HepG2 (cell line): ENCODE results near the gene ZNF677. TPM values are rescaled to one million over a fixed set of nuclear protein-coding genes. Genes with fewer than 3 reads are reported as not detected.
A peak's percentile ranks its signal among the peaks of the same experiment; 100 is the strongest.
"Not testable (repeated sequence)": the region's sequence is repeated elsewhere in the genome, so short reads cannot be mapped to it uniquely, and the experiment has no call there.

ENCODE experiments used
- ATAC-seq: fragments of 200-7000 bp; cut with Tn5 transposase; 3 replicates; pipeline ENCODE4 v1.9.1; 2020; ENCODE audit warnings: mild to moderate bottlenecking, moderate library complexity
- BruUV-seq: library from RNA; stranded (reverse); fragments of 400-500 nt; replicated peaks from 2 replicates; lab custom pipeline; 2021; lab: Mats Ljungman, UMichigan
- CTCF ChIA-PET: fragments of 300-600 bp; formaldehyde crosslinking; extraction: SDS; loops from one replicate; lab custom pipeline; 2021; ENCODE audit warnings: low total read pairs, inconsistent platforms, low intra/inter-chr PET ratio; lab: Yijun Ruan, JAX
- POLR2A ChIA-PET: fragments of 350-600 bp; sonication (Branson Sonifier 250); formaldehyde crosslinking; loops from one replicate; lab custom pipeline; 2020; ENCODE audit warnings: antibody characterized with exemption, inconsistent platforms; lab: Yijun Ruan, JAX
- DNase-seq: peaks from one replicate; pipeline ENCODE4 v3.0.0-alpha.2; 2015; ENCODE audit warnings: low spot score
- FAIRE-seq: peaks from 3 replicates; lab custom pipeline; 2011; peaks lifted over from hg19 to GRCh38; lab: Jason Lieb, UNC
- H2AFZ ChIP-seq: one replicate; pipeline ENCODE4 v1.6.1; 2011; ENCODE audit warnings: low read length, inconsistent platforms
- H3K27ac ChIP-seq: fragments of 300-600 bp; 3 replicates; pipeline ENCODE4 v1.8.0; 2011; ENCODE audit warnings: mixed run types, mild to moderate bottlenecking, mixed read lengths, low read length, inconsistent platforms; ENCODE audit not compliant: insufficient read depth; ENCODE audit errors: extremely low read length
- H3K27me3 ChIP-seq, 2 experiments: fragments of 200-600 bp in 1 of 2; 2 replicates in 1 of 2; 3 replicates in 1 of 2; pipeline versions ENCODE4 v1.6.0 to v1.8.0; 2011; ENCODE audit warnings: low read length in 2 of 2, mild to moderate bottlenecking in 2 of 2, moderate library complexity in 2 of 2, inconsistent platforms in 1 of 2; ENCODE audit not compliant: insufficient read depth in 2 of 2, control insufficient read depth in 1 of 2
- H3K36me3 ChIP-seq, 2 experiments: fragments of 200-600 bp in 1 of 2; replicated peaks in 1 of 2; 2 replicates in 1 of 2; 3 replicates in 1 of 2; pipeline versions ENCODE4 v1.5.1 to v1.8.0; 2011; ENCODE audit warnings: low read length in 2 of 2, inconsistent platforms in 1 of 2; ENCODE audit not compliant: insufficient read depth in 2 of 2, control insufficient read depth in 1 of 2
- H3K4me1 ChIP-seq: 2 replicates; pipeline ENCODE4 v1.5.1; 2012; ENCODE audit warnings: low read length, inconsistent platforms; ENCODE audit not compliant: insufficient read depth
- H3K4me2 ChIP-seq: 2 replicates; pipeline ENCODE4 v1.6.0; 2011; ENCODE audit warnings: low read depth, low read length, inconsistent platforms
- H3K4me3 ChIP-seq, 3 experiments: fragments of 200-600 bp in 1 of 3; sonication (generic), shearing (Covaris generic) in 1 of 3; replicated peaks in 1 of 3; 2 replicates each; pipeline ENCODE4 v1.5.1; 2011 to 2016; ENCODE audit warnings: low read length in 3 of 3, inconsistent platforms in 2 of 3, low read depth in 2 of 3, mild to moderate bottlenecking in 2 of 3, control low read depth in 1 of 3, mixed read lengths in 1 of 3; ENCODE audit not compliant: insufficient read depth in 1 of 3
- H3K79me2 ChIP-seq: one replicate; pipeline ENCODE4 v1.6.1; 2011; ENCODE audit warnings: low read length, inconsistent platforms; ENCODE audit not compliant: insufficient read depth
- H3K9ac ChIP-seq: 2 replicates; pipeline ENCODE4 v1.6.0; 2011; ENCODE audit warnings: mild to moderate bottlenecking, low read depth, low read length, inconsistent platforms; ENCODE audit not compliant: insufficient read depth
- H3K9me3 ChIP-seq: 2 replicates; pipeline ENCODE4 v1.5.1; 2012; ENCODE audit warnings: mild to moderate bottlenecking, low read length
- H4K20me1 ChIP-seq: 2 replicates; pipeline ENCODE4 v1.6.0; 2011; ENCODE audit warnings: inconsistent platforms, mild to moderate bottlenecking, low read length, moderate library complexity; ENCODE audit not compliant: insufficient read depth
- ATF7 ChIP-seq, 2 experiments: fragments of 450-650 bp in 1 of 2; sonication (generic) in 1 of 2; formaldehyde crosslinking in 1 of 2; IDR thresholded peaks; 2 replicates each; pipeline versions ENCODE4 v1.4.0 to v1.6.1; 2016 to 2020; ENCODE audit warnings: antibody characterized with exemption in 1 of 2, mild to moderate bottlenecking in 1 of 2, missing genetic modification reagents in 1 of 2
- CREB1 ChIP-seq, 2 experiments: fragments of 450-650 bp in 1 of 2; IDR thresholded peaks; 2 replicates each; pipeline ENCODE4 v1.6.1; 2016 to 2017; ENCODE audit warnings: control low read depth in 1 of 2, mild to moderate bottlenecking in 1 of 2, missing compliant biosample characterization in 1 of 2, missing genetic modification characterization in 1 of 2
- HCFC1 ChIP-seq: fragments of 150-350 bp; IDR thresholded peaks from 2 replicates; pipeline ENCODE4 v1.6.1; 2014; ENCODE audit warnings: low read depth, low read length
- KLF16 ChIP-seq, 2 experiments: sonication (generic) in 1 of 2; formaldehyde crosslinking in 1 of 2; IDR thresholded peaks; 2 replicates each; pipeline versions ENCODE4 v1.6.1 to v1.8.0; 2016 to 2023; ENCODE audit warnings: missing genetic modification reagents in 2 of 2, missing compliant biosample characterization in 1 of 2
- PLRG1 ChIP-seq: fragments of 450-650 bp; conservative IDR thresholded peaks from 2 replicates; pipeline ENCODE4 v1.6.1; 2016
- POLR2AphosphoS2 ChIP-seq: IDR thresholded peaks from 2 replicates; pipeline ENCODE4 v1.6.1; 2011; ENCODE audit warnings: low read depth, low read length, improper control_type of control experiment
- ZSCAN21 ChIP-seq: sonication (generic); formaldehyde crosslinking; IDR thresholded peaks from 2 replicates; pipeline ENCODE4 v1.8.0; 2022; ENCODE audit warnings: mild to moderate bottlenecking, missing genetic modification reagents, moderate library complexity, borderline replicate concordance
- WGBS: methylation state at CpG from one replicate; pipeline ENCODE4 v1.1.6; 2017; ENCODE audit warnings: low lambda C conversion rate; 5-methylcytosine and 5-hydroxymethylcytosine counted together
- in situ Hi-C: cut with HindIII; loops from 2 replicates; pipeline ENCODE4 v1.10.0; 2017; ENCODE audit warnings: low pct_unique_long_range_greater_than_20kb; ENCODE audit not compliant: extremely low pct_ligation_motif_present
- intact Hi-C: fragments of 100-400 bp; cut with micrococcal nuclease; formaldehyde crosslinking; loops from one replicate; pipeline ENCODE4 v1.10.0; 2022; ENCODE audit not compliant: unreplicated experiment
- polyA plus RNA-seq, 8 experiments: library from polyadenylated mRNA; depleted of rRNA in 3 of 8; stranded (reverse) in 7 of 8; unstranded in 1 of 8; fragments of >200 nt; fragmentation: Illumina TruSeq in 4 of 8; extraction: Trizol in 4 of 8; gene quantifications; 2 replicates each; pipeline versions ENCODE4 v1.2.1 to v1.2.3, GENCODE V29; 2011 to 2016; ENCODE audit warnings: low read depth in 4 of 8, missing spikeins in 1 of 8, mixed read lengths in 1 of 8; ENCODE audit not compliant: insufficient read depth in 1 of 8
- total RNA-seq, 5 experiments: library from RNA; depleted of rRNA; stranded (reverse); fragments of >200 nt; fragmentation: Illumina TruSeq; extraction: Trizol; gene quantifications; 2 replicates each; pipeline ENCODE4 v1.2.3, GENCODE V29; 2016; ENCODE audit warnings: low read depth in 1 of 5
- TF ChIP-seq, protein P1 (sequence below): sonication (generic); formaldehyde crosslinking; IDR thresholded peaks from 2 replicates; pipeline ENCODE4 v1.9.0; 2022; ENCODE audit warnings: missing genetic modification reagents, mild to moderate bottlenecking, borderline replicate concordance

ZNF677 gene
- total and polyA plus RNA-seq, 2 of the 13 experiments (the other 11 are each of a cell fraction or from before 2014, with no cell fraction given) = not detected

- in situ Hi-C loops = no loop called here
- 77% methylated on average over 2 of the region's 2 CpGs for WGBS
- no peak overlapping the region for H3K4me2 ChIP-seq
- H4K20me1 ChIP-seq = no peaks in the 10 kb centered on the region
- intact Hi-C loops = no loop called here
- no peak overlapping the region for H3K9ac ChIP-seq
- ChIA-PET POLR2A (no interaction called here), CTCF (no interaction called here)
- no TSS peak for BruUV-seq
- peaks cover 32% of the 10 kb centered on the region for H3K9me3 ChIP-seq
- DNase-seq (no peak), FAIRE-seq (no peak), ATAC-seq (no peak)
- H3K4me3 ChIP-seq = no peak overlapping the region
- H3K27ac ChIP-seq = no peak overlapping the region
- no peaks in the 10 kb centered on the region; a peak in 1 of 5 replicates for H3K27me3 ChIP-seq
- TF ChIP-seq HCFC1 (no peak), ZSCAN21 (no peak), POLR2AphosphoS2 (no peak), KLF16 (CRISPR knock-in tag; IDR thresholded peaks at IDR 0.05) (no peak)
- no peak overlapping the region for H2AFZ ChIP-seq
- no peaks in the 10 kb centered on the region for H3K4me1 ChIP-seq
- no peaks in the 10 kb centered on the region for H3K79me2 ChIP-seq
- H3K36me3 ChIP-seq = no peaks in the 10 kb centered on the region
These were observed 20.8 kb upstream of the ZNF677 start for GRCh38 chr19:53275480-53275879.

DNA sequence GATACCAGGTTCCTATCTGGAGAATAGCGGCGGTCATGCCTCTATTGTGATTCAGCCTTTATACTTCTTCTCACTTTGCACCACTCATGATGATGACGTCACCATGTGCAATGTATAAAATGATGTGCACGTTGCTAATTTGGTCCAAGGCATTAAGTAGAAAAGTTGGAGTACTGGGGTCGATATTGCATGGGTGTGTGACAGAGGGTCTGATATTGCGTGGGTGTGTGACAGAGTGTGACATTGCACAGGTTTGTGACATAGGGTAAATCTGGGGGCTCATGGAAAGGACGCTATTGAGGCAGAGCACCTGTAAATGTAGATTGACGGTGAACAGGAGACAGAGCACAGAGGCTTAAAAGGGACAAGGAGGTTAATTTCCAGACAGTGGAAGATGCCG, 17.4 kb upstream of the ZNF677 start:
- Histone ChIP-seq H3K9ac (no peak overlapping the region), H3K27me3 (no peaks in the 10 kb centered on the region; a peak in 1 of 5 replicates), H2AFZ (no peak overlapping the region), H4K20me1 (no peaks in the 10 kb centered on the region), H3K36me3 (no peaks in the 10 kb centered on the region), H3K79me2 (no peaks in the 10 kb centered on the region), H3K27ac (no peak overlapping the region), H3K4me2 (no peak overlapping the region), H3K4me1 (no peaks in the 10 kb centered on the region), H3K9me3 (peaks cover 37% of the 10 kb centered on the region), H3K4me3 (no peak overlapping the region)
- intact Hi-C loops (no loop called here), in situ Hi-C loops (no loop called here)
- ChIA-PET CTCF (no interaction called here), POLR2A (no interaction called here)
- WGBS = 30% methylated on average over 9 of the region's 9 CpGs
- no TSS peak for BruUV-seq
- TF ChIP-seq, protein P1, sequence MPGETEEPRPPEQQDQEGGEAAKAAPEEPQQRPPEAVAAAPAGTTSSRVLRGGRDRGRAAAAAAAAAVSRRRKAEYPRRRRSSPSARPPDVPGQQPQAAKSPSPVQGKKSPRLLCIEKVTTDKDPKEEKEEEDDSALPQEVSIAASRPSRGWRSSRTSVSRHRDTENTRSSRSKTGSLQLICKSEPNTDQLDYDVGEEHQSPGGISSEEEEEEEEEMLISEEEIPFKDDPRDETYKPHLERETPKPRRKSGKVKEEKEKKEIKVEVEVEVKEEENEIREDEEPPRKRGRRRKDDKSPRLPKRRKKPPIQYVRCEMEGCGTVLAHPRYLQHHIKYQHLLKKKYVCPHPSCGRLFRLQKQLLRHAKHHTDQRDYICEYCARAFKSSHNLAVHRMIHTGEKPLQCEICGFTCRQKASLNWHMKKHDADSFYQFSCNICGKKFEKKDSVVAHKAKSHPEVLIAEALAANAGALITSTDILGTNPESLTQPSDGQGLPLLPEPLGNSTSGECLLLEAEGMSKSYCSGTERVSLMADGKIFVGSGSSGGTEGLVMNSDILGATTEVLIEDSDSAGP = no peak
- peak; percentile 75; the same call in 1 of the 2 replicates for TF ChIP-seq ATF7 (IDR thresholded peaks at IDR 0.05)
- TF ChIP-seq ATF7 (CRISPR knock-in tag; IDR thresholded peaks at IDR 0.05) = no peak
- TF ChIP-seq CREB1 (IDR thresholded peaks at IDR 0.05) = peak; percentile 75; the same call in 1 of the 2 replicates
- no peak for TF ChIP-seq CREB1 (CRISPR knock-in tag; IDR thresholded peaks at IDR 0.05)
- no peak for TF ChIP-seq PLRG1
- no peak for DNase-seq
- no peak for ATAC-seq
- FAIRE-seq = no peak

DNA sequence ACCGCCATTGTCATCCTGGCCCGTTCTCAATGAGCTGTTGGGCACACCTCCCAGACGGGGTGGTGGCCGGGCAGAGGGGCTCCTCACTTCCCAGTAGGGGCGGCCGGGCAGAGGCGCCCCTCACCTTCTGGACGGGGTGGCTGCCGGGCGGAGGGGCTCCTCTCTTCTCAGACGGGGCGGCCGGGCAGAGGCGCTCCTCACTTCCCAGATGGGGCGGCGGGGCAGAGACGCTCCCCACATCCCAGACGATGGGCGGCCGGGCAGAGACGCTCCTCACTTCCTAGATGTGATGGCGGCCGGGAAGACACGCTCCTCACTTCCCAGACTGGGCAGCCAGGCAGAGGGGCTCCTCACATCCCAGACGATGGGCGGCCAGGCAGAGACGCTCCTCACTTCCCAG, 15.2 kb upstream of the ZNF677 start:
- H2AFZ ChIP-seq, intact Hi-C loops, H4K20me1 ChIP-seq, H3K4me1 ChIP-seq, H3K9ac ChIP-seq, POLR2A ChIA-PET, H3K79me2 ChIP-seq, ATAC-seq, H3K4me3 ChIP-seq, H3K27me3 ChIP-seq, H3K36me3 ChIP-seq, in situ Hi-C loops, CTCF ChIA-PET, BruUV-seq, H3K4me2 ChIP-seq, H3K27ac ChIP-seq, DNase-seq, FAIRE-seq: not testable (repeated sequence)
- WGBS = 49% methylated on average over 6 of the region's 27 CpGs
- H3K9me3 ChIP-seq = peaks cover 43% of the 10 kb centered on the region
